Measurements from ENCODE around the gene NTHL1.

GRCh38 chr16:2019518-2019920, 28.1 kb downstream of the NTHL1 start, which contains the start of gene NPW:
- TF ChIP-seq CTCF (IDR thresholded peaks at IDR 0.05) (no peak), ZFX (IDR thresholded peaks at IDR 0.05; ENCODE audit: borderline replicate concordance) (no peak)
